Pulmonary artery endothelial cell (primary cell): ENCODE results near the gene SLC25A34. TPM values are rescaled to one million over a fixed set of nuclear protein-coding genes. Genes with fewer than 3 reads are reported as not detected.

Experiments used
- DNase-seq: peaks from one replicate; pipeline ENCODE4 v3.0.0-alpha.2; 2011; ENCODE audit warnings: low read depth, low spot score
- total RNA-seq: library from RNA; depleted of rRNA; stranded (reverse); fragments of >200 nt; gene quantifications from 2 replicates; pipeline ENCODE4 v1.2.3, GENCODE V29; 2014

SLC25A34 gene
- total RNA-seq, 1 donor from 2014 or later: 0.20 TPM

GRCh38 chr1:15714406-15715136 is 21.5 kb upstream of the SLC25A34 start:
- no peak for DNase-seq

GRCh38 chr1:15717418-15718125 is 18.5 kb upstream of the SLC25A34 start:
- DNase-seq: no peak

- DNase-seq: no peak
Observed at GRCh38 chr1:15718199-15718601, 17.9 kb upstream of the SLC25A34 start.

- DNase-seq: no peak
Observed at GRCh38 chr1:15719381-15720120, 16.5 kb upstream of the SLC25A34 start.

- no peak for DNase-seq
Observed at GRCh38 chr1:15720861-15721260, 15.2 kb upstream of the SLC25A34 start.

GRCh38 chr1:15722411-15722810 is 13.6 kb upstream of the SLC25A34 start:
- DNase-seq: no peak

GRCh38 chr1:15722836-15723532 is 13.1 kb upstream of the SLC25A34 start:
- DNase-seq: no peak

GRCh38 chr1:15723631-15724246 is 12.3 kb upstream of the SLC25A34 start:
- DNase-seq: no peak

- no peak for DNase-seq
Observed at GRCh38 chr1:15724949-15725880, 10.8 kb upstream of the SLC25A34 start.

GRCh38 chr1:15726508-15726907 is 9.6 kb upstream of the SLC25A34 start:
- no peak for DNase-seq

- no peak for DNase-seq
Observed at GRCh38 chr1:15727021-15727420, 9.0 kb upstream of the SLC25A34 start.

- no peak for DNase-seq
Observed at GRCh38 chr1:15727424-15727823, 8.6 kb upstream of the SLC25A34 start.

GRCh38 chr1:15727866-15728534 is 8.1 kb upstream of the SLC25A34 start:
- DNase-seq: no peak

- DNase-seq: no peak
Observed at GRCh38 chr1:15728937-15729657, 7.0 kb upstream of the SLC25A34 start.

GRCh38 chr1:15730423-15730822 is 5.6 kb upstream of the SLC25A34 start:
- no peak for DNase-seq

- DNase-seq: no peak
Observed at GRCh38 chr1:15730936-15731335, 5.1 kb upstream of the SLC25A34 start.

- DNase-seq: no peak
Observed at GRCh38 chr1:15731735-15732685, 4.0 kb upstream of the SLC25A34 start.

- DNase-seq: no peak
Observed at GRCh38 chr1:15732686-15733081, 3.4 kb upstream of the SLC25A34 start.
